ENCODE data around the gene GALNT14.

DNA sequence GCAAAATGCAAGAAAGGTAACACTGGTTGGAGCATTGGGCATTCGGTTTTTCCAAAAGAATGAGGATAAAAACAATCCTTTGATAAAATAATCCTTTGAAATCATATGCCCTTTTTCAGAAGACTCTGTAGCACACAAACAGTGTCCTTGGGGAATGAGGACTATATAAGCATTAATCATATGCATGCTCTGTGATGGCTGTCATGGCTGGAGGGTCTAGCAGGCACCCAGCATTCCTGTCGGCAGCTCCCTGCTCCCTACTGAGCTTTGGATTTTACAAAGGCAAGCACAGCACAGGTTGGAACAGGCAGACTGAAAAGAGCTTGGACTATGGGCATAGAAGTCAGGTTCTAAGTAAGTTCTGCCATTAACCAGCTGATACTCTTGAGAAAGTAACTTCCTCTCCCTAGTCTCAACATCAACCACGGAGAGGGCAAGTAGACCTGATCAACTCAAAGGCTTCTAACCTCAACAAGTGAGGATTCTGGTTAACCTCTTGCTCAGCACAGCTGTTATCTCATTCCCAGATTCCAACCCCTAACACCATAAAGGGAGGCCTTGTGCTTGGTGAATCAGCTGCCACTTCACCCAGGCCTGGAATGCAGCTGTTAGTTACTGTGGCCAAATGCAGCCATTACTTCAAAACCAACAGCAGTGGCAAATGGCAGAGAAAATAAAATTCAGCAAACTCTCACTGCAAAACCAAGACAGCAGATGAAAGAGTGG lies 29.5 kb downstream of the GALNT14 start:
- TF ChIP-seq, protein P1, sequence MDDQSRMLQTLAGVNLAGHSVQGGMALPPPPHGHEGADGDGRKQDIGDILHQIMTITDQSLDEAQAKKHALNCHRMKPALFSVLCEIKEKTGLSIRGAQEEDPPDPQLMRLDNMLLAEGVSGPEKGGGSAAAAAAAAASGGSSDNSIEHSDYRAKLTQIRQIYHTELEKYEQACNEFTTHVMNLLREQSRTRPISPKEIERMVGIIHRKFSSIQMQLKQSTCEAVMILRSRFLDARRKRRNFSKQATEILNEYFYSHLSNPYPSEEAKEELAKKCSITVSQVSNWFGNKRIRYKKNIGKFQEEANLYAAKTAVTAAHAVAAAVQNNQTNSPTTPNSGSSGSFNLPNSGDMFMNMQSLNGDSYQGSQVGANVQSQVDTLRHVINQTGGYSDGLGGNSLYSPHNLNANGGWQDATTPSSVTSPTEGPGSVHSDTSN (CRISPR knock-in tag; IDR thresholded peaks at IDR 0.05): no peak
- TF ChIP-seq ZNF521 (tag by site-specific recombination; IDR thresholded peaks at IDR 0.05): no peak
- TF ChIP-seq ZNF23 (tag by site-specific recombination; IDR thresholded peaks at IDR 0.05; ENCODE audit: borderline replicate concordance): no peak
- TF ChIP-seq, protein P2, sequence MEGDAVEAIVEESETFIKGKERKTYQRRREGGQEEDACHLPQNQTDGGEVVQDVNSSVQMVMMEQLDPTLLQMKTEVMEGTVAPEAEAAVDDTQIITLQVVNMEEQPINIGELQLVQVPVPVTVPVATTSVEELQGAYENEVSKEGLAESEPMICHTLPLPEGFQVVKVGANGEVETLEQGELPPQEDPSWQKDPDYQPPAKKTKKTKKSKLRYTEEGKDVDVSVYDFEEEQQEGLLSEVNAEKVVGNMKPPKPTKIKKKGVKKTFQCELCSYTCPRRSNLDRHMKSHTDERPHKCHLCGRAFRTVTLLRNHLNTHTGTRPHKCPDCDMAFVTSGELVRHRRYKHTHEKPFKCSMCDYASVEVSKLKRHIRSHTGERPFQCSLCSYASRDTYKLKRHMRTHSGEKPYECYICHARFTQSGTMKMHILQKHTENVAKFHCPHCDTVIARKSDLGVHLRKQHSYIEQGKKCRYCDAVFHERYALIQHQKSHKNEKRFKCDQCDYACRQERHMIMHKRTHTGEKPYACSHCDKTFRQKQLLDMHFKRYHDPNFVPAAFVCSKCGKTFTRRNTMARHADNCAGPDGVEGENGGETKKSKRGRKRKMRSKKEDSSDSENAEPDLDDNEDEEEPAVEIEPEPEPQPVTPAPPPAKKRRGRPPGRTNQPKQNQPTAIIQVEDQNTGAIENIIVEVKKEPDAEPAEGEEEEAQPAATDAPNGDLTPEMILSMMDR (tag by site-specific recombination; IDR thresholded peaks at IDR 0.05): no peak
- no peak for TF ChIP-seq ZBTB7A (tag by site-specific recombination; IDR thresholded peaks at IDR 0.05; ENCODE audit: low read depth)
- TF ChIP-seq YY1 (tag by site-specific recombination; IDR thresholded peaks at IDR 0.05): no peak
- TF ChIP-seq, protein P3, sequence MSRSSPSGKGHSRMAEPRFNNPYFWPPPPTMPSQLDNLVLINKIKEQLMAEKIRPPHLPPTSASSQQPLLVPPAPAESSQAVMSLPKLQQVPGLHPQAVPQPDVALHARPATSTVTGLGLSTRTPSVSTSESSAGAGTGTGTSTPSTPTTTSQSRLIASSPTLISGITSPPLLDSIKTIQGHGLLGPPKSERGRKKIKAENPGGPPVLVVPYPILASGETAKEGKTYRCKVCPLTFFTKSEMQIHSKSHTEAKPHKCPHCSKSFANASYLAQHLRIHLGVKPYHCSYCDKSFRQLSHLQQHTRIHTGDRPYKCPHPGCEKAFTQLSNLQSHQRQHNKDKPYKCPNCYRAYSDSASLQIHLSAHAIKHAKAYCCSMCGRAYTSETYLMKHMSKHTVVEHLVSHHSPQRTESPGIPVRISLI (tag by site-specific recombination; IDR thresholded peaks at IDR 0.05): no peak
- TF ChIP-seq, protein P4, sequence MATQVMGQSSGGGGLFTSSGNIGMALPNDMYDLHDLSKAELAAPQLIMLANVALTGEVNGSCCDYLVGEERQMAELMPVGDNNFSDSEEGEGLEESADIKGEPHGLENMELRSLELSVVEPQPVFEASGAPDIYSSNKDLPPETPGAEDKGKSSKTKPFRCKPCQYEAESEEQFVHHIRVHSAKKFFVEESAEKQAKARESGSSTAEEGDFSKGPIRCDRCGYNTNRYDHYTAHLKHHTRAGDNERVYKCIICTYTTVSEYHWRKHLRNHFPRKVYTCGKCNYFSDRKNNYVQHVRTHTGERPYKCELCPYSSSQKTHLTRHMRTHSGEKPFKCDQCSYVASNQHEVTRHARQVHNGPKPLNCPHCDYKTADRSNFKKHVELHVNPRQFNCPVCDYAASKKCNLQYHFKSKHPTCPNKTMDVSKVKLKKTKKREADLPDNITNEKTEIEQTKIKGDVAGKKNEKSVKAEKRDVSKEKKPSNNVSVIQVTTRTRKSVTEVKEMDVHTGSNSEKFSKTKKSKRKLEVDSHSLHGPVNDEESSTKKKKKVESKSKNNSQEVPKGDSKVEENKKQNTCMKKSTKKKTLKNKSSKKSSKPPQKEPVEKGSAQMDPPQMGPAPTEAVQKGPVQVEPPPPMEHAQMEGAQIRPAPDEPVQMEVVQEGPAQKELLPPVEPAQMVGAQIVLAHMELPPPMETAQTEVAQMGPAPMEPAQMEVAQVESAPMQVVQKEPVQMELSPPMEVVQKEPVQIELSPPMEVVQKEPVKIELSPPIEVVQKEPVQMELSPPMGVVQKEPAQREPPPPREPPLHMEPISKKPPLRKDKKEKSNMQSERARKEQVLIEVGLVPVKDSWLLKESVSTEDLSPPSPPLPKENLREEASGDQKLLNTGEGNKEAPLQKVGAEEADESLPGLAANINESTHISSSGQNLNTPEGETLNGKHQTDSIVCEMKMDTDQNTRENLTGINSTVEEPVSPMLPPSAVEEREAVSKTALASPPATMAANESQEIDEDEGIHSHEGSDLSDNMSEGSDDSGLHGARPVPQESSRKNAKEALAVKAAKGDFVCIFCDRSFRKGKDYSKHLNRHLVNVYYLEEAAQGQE (tag by site-specific recombination; IDR thresholded peaks at IDR 0.05): no peak
- no peak for TF ChIP-seq ZFHX2 (tag by site-specific recombination; conservative IDR thresholded peaks at IDR 0.05)
- no peak for TF ChIP-seq ZNF792 (tag by site-specific recombination; IDR thresholded peaks at IDR 0.05)
- no peak for TF ChIP-seq ZNF423 (tag by site-specific recombination; IDR thresholded peaks at IDR 0.05)
- TF ChIP-seq ZNF510 (tag by site-specific recombination; IDR thresholded peaks at IDR 0.05; ENCODE audit: insufficient replicate concordance): no peak
